A204.1 (cell line): Measurements from ENCODE around the gene COG1.
"Not testable (repeated sequence)": the region's sequence is repeated elsewhere in the genome, so short reads cannot be mapped to it uniquely, and the experiment has no call there.

Experiments
- FAIRE-seq: peaks from 2 replicates; lab custom pipeline; 2012; peaks lifted over from hg19 to GRCh38; lab: Jason Lieb, UNC

The COG1 gene, protein sequence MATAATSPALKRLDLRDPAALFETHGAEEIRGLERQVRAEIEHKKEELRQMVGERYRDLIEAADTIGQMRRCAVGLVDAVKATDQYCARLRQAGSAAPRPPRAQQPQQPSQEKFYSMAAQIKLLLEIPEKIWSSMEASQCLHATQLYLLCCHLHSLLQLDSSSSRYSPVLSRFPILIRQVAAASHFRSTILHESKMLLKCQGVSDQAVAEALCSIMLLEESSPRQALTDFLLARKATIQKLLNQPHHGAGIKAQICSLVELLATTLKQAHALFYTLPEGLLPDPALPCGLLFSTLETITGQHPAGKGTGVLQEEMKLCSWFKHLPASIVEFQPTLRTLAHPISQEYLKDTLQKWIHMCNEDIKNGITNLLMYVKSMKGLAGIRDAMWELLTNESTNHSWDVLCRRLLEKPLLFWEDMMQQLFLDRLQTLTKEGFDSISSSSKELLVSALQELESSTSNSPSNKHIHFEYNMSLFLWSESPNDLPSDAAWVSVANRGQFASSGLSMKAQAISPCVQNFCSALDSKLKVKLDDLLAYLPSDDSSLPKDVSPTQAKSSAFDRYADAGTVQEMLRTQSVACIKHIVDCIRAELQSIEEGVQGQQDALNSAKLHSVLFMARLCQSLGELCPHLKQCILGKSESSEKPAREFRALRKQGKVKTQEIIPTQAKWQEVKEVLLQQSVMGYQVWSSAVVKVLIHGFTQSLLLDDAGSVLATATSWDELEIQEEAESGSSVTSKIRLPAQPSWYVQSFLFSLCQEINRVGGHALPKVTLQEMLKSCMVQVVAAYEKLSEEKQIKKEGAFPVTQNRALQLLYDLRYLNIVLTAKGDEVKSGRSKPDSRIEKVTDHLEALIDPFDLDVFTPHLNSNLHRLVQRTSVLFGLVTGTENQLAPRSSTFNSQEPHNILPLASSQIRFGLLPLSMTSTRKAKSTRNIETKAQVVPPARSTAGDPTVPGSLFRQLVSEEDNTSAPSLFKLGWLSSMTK

DNA sequence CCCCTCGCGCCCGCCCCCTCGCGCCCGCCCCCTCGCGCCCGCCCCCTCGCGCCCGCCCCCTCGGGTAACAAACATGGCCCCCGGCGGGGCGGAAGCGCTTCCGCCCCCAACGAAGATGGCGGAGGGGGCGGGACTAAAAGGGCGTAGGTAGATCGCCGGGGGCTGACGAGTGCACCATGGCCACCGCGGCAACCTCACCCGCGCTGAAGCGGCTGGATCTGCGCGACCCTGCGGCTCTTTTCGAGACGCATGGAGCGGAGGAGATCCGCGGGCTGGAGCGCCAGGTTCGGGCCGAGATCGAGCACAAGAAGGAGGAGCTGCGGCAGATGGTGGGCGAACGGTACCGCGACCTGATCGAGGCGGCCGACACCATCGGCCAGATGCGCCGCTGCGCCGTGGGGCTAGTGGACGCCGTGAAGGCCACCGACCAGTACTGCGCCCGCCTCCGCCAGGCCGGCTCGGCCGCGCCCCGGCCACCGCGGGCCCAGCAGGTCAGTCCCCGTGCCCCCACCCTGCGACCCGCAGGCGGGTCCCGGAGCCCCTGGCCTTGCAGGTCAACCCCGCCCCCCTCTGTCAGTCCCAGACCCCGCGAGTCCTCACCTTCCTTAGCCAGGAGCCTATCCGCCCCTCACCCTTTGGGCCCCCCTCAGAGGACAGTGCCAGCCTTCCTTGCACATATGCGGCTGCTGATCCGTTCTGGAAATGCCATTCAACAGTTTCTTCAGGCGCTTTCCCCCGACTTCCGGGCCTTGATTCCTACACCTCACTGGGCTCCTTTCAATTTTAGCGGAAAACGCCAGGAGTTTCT is at the start of gene COG1:
Gene COG1, plus strand, starts transcription at position 162 of the 808 bp plus-strand sequence. Its CDS starts 15 bp downstream, at position 177.
- FAIRE-seq, result no peak

DNA sequence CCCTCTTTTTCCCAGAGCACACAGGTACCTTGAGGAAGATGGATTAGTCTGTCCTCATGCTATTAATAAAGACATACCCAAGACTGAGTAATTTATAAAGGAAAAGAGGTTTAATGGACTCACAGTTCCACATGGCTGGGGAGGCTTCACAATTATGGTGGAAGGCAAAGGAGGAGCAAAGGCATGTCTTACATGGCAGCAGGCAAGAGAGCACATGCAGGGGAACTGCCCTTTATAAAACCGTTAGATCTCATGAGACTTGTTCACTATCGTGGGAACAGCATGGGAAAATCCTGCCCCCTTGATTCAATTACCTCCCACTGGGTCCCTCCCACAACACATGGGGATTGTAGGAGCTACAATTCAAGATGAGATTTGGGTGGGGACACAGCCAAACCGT is 48.6 kb upstream of the COG1 start:
- FAIRE-seq, result not testable (repeated sequence)

- FAIRE-seq, result no peak
These were observed 47.2 kb upstream of the COG1 start for GRCh38 chr17:73145641-73146040.

DNA sequence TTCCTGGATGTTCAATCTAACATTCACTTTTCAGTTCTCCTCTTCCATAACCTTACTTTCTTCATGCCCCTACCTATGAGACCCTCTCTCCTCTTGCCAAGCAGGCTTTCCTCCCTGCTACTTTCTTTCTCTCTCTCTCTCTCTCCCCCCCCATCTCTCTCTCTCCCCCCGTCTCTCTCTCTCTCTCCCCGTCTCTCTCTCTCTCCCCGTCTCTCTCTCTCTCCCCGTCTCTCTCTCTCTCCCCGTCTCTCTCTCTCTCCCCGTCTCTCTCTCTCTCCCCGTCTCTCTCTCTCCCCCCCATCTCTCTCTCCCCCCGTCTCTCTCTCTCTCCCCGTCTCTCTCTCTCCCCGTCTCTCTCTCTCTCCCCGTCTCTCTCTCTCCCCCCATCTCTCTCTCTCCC is 45.1 kb upstream of the COG1 start:
- not testable (repeated sequence) for FAIRE-seq

DNA sequence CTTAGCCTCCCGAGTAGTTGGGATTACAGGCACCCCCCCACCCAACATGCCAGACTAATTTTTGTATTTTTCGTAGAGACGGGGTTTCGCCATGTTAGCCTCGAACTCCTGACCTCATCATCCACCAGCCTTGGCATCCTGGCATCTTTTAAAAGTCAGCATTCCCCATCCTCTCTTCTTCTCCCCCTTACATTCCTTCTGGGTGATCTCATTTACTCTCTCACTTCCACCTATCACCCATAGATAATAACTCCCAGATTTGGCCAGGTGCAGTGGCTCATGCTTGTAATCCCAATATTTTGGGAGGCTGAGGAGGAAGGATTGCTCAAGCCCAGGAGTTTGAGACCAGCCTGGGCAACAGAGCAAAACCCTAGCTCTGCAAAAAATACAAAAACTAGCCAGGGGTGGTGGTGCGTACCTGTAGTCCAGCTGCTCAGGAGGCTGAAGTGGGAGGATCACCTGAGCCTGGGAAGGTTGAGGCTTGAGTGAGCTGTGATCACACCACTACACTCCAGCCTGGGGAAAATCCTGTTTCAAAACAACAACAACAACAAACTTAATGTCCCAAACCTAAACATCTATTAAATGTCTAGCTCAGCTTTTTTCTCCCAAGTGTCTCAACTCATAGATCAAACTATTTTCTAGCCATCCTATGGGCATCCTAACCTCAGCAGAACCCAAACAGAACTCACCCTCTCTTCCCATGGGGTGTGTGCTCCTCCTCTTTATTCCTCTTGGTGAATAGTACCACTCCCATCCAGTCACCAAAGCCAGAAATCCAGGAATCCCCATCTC is 44.1 kb upstream of the COG1 start:
- FAIRE-seq, result no peak

- FAIRE-seq, result not testable (repeated sequence)
These were observed 42.1 kb upstream of the COG1 start for GRCh38 chr17:73150622-73151300.

GRCh38 chr17:73151916-73152632 is 40.8 kb upstream of the COG1 start:
- no peak for FAIRE-seq

DNA sequence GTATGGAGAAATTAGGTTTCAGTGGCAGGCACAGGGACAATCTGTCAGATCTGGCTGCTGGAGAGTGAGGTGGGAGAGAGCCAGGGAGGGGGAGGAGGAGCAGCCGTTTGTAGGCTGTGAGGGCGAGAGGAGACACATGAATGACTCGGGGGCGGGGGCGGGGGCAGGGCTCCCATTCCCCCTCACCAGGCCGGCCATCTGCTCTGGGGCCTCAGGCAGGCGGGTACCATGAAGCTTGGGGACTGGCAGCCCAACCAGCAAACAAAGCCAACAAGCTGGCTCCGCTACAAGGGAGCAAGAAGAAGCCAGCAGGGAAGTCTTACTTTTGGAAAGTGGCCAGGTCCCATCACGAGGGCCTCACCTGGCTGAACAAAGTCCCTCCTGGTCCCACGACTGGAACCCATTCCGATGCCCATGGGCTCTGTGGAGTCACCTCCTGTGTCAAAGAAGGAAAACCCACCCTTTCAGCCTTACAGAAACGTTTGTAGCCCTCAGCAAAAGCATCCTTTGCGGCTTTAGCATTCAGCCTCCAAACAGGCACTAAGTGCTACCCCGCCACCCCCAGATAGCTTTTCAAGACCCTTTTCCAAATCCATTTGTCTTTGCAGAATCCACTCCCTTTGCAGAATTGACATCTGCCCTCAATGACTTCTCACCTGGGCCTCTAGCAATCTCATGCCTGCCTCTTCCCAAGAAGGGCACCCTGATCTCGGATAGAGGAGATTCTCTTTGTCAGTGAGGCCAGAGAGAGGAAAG is 37.3 kb upstream of the COG1 start:
- FAIRE-seq, result no peak

DNA sequence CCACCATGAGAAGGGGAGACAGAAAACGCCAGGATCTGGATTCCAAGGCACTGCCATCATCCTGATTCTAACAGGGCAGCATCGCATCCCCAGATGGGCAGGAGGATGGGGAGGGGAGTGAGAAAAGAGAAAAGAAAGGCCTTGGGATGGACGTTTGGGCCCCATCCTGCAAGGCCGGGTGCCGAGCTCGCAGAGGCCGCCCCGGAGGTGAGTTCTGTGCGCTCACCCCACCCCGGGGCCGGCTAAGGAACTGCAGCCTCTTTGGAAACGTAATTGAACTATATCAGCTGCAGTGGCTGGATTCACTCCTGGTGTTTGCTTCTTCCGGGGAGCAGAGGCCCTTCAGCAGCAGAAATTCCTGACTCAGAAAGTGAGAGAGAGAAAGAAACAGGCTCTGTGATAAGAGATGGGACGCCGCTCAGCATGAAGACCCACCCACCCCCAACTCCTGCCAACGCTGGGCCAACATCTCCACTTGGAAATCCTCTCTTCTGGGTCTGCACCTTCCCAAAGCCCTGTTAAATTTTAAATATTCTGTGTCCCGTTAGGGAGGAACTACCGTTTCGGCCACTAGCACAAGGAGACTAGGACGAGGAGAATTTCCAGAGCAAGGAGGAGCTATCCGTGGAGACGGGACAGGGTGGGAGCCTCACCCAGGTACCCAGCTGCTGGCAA is 36.6 kb upstream of the COG1 start:
- peak; percentile 58 for FAIRE-seq

DNA sequence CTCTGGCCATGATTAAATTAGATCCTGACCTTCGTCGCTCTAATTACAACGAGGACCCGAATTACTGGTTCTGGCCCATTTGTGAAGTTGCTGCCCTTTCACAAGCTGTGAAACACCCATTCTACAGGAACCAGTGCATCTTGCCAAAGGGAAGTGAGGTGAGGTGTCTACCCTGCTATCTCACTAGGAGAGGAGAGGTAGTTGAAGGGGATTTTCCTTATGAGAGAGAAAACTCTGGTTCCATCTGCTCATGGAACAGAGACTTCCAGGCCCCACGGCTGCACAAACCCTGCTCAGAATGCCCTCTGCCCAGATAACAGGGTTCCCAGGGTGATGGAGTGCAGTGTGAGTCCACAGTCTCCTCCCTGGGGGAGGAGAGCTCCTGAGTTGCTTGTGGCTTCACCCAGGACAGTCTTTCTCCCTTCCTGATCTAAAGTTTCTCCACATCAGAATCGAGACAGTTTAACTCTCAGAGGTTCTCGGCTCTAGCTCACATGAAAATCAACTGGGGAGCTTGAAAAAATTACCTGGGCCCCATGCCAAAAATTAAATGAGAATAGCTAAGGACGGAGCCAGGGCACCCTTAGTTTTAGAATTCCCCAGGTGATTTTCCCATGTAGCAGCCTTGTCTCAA is 35.9 kb upstream of the COG1 start:
- FAIRE-seq, result no peak

DNA sequence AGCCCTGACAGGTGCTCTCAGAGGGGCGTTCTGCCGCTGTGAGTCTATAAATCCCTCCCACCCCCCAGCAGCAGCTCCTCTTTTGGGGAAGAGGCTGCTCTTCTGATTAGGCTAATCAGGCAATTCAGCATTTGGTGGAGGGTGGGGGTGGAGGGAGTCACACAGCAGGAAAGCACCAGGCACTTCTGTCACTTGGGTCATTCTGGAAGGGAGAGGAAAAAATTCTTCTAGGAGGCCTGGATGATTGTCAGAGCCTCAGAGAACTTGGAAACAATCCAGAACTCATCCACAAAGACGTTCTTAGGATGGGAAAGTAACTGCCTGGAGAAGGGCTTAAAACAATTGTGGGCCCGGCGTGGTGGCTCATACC is 35.3 kb upstream of the COG1 start:
- no peak for FAIRE-seq

GRCh38 chr17:73158133-73158532 is 34.7 kb upstream of the COG1 start:
- FAIRE-seq, result no peak

DNA sequence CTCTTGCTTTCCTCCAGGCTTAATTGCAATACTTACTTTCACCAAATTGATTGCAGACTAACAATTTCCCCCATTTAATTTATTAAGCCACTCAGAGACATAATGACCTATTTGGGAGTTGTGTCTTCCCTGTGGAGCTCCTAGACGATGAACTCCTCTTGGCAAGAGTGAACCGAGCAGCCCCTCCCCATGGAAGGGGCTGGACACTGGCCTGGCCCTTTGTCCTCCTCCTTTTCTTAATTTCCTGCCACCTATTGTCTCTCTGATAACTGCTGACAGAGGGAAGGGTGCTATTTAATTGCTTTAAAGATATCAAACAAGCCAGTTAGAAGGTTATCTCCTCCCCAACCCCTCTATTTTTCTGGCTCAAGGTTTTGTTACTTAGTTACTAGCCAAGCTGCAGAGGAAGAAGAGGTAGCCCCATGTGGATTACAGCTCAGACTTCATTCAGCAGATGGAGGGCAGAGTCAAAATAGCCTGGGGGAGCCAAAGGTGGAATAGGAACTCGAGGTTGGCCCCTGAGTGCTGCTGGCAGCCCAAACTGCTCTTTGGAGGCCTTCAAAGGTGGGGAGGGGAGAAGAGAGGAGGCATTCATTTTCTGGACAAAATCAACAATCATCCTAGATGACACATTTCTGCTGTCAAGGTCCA is 31.8 kb upstream of the COG1 start:
- no peak for FAIRE-seq

DNA sequence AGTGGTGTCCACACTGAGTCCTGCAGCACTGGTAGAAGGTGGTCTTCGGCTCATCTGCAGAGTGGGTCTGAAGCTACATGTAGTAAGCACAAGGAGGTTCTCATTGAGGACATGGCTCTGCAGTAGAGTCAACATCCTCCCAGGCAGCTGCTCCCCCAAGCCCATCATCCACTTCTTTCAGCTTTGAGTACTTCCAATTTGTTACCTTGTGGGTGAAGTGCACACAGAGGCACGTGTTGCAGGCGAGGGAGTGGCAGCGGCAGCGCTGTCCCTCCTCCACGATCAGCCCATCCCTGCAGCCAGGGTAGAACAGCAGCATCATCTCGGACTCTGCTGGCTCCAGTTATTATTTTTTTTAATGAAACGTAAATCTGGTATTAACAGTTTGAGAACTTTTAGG is 29.8 kb upstream of the COG1 start:
- no peak for FAIRE-seq

DNA sequence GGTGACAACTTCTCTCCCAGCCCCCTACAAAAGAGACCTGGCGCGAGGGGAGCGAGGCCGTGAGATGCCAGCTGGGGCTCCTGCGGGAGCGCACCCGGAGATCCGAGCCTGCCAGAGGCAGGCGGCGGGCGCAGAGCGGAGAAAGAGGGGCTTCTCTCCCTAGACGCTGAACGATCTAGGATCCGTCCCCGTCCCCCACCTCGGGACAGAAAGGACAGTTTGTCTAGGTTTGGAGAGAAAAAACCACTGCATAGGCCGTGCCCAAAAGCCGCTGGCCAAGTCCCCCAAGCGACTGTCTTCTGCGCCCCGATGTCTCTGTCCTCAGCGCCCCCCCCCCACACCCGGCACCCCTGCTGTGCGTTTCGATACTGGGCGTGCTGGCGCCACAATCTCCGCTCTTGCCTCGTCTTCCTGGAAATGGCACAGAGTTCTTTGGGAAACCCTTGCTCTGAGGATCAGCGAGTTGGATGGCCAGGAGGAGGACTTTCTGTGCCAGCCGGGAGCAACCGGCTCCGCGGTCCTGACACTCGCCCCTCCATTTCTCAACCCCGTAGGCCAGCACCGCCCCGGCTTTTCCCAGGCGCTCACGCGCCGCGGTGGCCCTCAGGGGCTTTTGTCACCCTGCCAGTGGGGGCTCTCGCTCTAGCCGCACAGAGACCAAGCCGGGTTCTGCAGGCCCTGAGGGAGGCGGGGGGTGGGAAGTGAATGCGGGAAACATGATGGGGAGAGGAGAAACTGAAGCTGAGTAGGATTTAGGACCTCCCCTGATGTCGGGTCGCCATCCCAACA is 27.0 kb upstream of the COG1 start:
- no peak for FAIRE-seq

GRCh38 chr17:73166731-73167581 is 25.9 kb upstream of the COG1 start:
- FAIRE-seq, result no peak
